Dermis microvascular lymphatic vessel endothelial cell (primary cell): ENCODE data around the gene C1orf167. TPM values are rescaled to one million over a fixed set of nuclear protein-coding genes. Genes with fewer than 3 reads are reported as not detected.

Source experiments
- DNase-seq, 2 donors: peaks; one replicate each; pipeline versions ENCODE4 v3.0.0 to v3.0.0-alpha.2; 2010; ENCODE audit warnings: low read depth in 2 of 2
- total RNA-seq: library from RNA; depleted of rRNA; stranded (reverse); fragments of >200 nt; gene quantifications from 2 replicates; pipeline ENCODE4 v1.2.1, GENCODE V29; 2014

C1orf167 gene
- total RNA-seq, 1 donor from 2014 or later = 0.26 TPM

DNA sequence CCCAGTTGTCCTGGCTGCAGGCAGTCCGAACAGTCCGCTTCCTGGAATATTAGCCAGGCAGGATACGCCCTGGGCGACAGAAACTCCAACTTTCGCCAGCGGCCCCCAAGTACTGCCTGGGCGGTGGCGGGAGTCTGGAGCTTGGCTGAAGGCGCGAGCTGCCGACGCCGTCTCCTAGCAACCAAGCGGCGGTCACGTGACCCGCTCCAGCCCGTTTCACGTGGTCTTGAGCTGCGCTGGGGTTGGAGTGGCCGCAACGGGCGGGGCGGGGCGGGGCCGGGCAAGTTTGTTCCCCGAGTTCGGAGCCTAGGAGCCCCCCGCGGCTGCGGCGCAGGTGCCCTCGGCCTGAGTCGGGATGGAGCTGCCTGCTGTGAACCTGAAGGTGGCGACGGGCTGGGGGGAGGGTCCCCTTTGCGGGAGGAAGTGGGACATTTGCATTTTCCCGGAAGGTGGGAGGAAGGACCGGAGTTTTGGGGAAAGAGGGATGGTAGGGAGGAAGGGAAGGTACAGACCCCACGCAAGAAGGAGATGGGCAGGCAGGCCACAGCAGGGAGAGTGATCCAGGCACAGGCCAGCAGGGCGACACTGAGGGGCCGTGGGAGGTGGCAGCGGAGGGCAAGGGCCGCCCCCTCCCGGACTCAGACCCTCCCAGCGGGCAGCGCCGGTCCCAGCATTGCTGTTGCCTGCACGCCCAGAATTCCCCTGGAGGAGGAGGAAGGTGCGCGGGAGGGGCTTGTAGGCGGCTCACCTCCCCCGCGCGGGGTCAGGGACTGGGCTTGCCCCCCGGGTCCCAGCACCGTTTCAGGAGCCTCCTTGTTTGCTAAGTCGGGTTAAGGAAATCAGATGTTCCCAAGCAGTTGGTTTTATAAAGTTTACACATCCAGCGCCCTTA is 25.9 kb upstream of the C1orf167 start, which contains the start of gene AGTRAP:
AGTRAP (plus strand) TSS at position 283 of the 892 bp plus-strand sequence; CDS start at position 356, 73 bp downstream.
- peak; percentile 74 to 90 for DNase-seq

DNA sequence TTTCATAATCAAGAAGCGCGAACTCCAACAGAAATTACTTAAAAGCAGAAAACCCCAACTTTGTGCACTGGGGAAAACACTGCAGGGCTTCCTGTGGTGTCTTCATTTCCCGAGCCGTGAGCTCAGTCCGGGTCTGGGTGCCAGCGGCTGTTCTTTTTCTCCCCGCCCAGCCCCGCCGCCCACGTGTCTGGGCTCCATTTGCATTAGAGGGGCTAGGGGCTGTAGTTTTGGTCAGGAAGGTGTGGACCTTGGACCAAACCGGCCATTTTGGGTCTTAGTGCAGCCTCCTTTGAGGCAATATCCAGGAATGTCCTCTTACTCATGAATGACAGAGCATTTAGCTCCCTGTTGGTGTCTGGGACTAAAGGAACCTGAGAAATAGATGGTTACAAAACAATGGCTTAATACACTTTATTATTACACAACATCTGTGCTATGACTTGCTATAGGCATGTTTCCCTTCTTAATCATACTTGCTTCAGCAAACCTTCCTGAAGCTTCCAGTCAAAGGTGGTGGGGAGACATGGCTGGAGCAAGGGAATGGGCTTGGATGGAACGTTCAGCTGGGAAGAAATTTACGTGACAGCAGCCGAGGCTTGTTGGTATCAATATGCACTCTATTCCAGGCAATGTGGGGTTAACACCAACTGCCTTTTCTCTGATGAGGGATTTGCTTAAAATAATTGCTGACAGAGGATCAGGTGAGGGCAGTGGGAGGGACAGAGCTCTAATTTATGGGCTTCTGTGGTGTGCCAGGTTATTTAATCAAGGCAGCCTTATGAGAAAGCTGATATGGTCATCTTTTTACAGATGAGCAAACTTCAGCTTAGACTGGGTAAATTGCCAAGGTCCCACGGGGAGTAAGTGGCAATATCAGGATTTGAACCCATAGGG is 25.0 kb upstream of the C1orf167 start:
- DNase-seq = peak; percentile 18 to 48

DNA sequence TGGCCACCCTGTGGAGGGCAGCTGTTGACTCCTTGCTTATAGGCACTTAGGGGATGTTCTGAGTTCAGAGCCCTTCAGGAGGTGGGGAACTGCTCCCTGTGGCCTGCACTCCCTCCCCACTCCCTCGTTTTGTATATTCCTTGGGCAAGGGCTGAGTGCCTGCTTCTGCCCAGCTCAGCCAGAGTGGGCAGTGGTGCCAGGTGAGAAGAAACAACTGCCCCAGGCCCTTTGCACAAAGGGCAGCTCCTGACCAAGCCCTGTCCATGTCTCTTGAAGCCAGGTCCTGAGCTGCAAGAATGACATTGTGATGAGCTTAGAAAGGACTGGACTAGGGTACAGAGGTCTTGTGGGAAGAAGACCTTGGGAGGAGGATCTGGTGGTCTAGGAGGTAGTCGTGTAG is 23.9 kb upstream of the C1orf167 start:
- DNase-seq = no peak

DNA sequence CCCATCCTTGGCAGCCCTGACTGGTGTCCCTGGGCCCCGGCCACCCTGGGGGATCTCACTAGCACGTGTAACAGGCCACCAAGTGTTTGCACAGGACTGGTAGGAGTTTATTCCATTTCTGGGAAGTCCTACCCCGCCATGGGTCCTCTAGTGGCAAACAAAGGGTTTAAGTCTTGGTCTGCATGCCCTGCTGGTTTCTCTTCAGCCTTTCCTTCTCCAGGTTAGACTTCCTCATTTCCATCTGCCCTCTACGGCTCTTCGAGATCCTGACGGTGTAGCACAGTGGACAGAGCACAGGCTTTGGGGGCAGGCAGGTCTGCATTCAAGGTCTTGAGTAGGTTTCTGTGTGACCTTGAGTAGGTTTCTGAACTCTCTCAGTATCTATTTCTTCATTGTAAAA is 23.2 kb upstream of the C1orf167 start:
- DNase-seq = no peak

DNA sequence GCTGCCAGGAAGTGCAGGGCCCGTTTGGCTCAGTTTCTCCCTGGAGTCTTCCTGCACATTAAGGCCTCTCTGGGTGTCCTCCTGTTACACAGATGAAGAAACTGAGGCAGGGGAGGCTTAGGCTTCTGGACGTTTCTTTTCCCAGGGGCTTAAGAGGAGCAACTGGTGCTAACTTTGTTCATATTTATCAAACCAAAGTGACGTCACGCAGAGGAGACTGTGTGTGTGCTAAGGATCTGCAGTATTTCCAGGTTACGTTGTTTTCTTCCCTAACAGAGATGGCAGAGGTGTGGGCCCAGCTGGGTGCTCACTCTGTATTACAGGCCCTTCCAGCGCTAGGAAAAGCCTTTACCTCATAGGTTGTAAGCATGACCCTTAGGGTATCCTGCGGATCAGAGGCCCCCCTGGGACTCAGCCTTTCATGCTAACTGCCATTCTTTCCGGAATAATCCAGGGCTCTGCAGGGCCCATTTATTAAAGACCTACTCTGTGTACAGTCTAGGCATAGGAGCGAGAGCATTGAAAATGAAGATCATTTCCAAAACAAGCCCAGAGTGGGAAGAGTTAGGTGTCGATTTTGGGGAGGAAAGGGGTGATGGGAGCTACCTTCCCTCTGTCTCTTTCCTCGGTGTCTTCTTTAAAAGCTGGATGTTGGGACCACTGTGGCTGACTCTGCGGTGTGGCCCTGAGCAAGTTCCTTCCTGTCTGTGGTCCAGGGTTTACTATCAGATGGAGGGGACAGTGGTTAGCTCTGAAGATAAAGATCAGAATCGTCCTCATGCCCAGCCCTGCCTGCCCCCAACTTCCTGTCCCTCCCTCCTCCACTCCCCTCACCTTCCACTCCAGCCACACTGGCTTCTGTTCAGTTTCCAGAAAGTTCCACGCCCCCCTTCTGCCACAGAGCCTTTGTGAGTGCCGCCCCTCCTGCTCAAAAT is 21.5 kb upstream of the C1orf167 start:
- no peak for DNase-seq

DNA sequence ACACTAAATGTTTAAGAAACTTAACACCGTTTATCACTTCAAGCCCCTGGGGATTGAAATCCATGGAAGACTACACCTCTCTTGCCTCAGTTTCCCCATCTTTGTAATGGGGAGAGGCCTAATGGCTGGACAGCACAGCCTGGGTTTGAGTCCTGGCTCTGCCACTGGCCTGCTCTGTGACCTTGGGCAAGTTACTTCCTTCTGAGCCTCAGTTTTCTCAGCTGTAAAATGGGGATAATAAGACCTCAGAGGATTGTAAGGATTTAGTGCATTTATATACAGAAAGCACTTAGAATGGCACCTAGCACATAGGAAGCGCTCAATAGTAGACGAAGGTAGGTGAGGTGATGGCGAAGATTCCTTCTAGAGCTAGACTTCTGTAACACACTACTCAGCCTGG is 20.5 kb upstream of the C1orf167 start:
- no peak for DNase-seq

DNA sequence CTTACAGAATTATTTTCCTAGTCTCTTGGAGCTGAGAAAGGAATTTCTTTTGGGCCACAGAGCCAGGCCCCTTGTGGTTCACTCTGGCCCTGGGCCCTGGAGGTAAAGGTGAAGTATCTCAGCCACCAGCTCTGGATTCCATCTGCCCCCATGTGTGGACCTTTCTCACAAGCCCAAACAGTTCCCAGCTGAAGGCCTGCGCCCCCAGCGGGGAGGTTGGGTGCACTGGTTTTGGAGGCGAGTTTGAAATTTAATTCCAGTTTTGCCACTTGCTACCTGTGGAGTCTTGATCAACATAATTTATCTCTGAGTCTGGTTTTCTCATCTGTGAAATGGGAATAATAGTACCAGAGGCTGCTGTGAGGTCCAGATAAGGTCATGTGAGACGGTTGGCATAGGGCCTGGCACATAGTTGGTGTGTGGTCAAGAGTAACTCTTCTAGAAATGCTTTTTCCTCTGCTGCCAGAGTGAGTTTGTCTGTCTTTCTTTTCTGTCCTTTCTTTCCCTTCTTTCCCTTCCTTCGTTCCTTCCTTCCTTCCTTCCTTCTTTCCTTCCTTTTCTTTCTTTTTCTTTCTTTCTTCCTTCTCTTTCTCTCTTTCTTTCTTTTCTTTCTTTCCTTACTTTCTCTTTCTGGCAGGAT is 20.0 kb upstream of the C1orf167 start:
- DNase-seq = no peak

DNA sequence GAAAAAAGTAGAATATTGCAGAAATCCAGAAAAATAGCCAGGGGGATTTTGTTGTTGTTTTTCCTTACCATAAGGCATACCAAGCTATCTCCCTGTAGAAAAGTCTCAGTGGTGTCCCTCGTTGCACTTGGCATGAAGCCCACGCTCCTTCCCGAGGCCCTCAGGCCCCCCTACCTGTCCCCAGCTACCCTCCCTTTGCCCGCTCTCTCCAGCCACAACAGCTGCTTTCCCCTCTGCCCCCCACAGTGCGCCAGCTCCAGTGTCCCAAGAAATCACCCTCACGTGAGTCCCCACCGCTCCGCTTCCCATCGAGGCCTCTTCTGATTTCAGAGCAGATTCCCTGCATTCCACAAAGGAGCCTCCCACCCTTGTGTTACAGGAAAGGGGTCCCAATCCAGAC is 17.7 kb upstream of the C1orf167 start:
- DNase-seq = no peak

DNA sequence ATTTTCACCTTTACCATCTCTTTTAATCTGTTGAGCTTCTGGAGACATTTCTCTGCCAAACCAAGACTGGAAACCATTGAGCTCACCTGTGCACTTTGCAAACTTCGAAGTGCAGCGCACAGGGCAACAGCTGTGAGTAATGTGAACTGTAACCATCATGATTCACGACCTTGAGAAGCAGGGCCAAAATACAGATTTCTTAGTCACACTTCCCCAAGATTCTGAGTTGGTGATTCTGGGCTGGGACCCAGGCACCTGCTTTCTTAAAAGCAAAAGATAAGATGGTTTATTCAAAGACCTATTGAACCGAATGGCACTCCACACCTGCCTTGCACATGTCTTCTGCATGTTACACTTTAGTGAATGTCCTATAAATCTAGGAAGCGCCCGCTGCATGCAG is 15.9 kb upstream of the C1orf167 start:
- DNase-seq = no peak

DNA sequence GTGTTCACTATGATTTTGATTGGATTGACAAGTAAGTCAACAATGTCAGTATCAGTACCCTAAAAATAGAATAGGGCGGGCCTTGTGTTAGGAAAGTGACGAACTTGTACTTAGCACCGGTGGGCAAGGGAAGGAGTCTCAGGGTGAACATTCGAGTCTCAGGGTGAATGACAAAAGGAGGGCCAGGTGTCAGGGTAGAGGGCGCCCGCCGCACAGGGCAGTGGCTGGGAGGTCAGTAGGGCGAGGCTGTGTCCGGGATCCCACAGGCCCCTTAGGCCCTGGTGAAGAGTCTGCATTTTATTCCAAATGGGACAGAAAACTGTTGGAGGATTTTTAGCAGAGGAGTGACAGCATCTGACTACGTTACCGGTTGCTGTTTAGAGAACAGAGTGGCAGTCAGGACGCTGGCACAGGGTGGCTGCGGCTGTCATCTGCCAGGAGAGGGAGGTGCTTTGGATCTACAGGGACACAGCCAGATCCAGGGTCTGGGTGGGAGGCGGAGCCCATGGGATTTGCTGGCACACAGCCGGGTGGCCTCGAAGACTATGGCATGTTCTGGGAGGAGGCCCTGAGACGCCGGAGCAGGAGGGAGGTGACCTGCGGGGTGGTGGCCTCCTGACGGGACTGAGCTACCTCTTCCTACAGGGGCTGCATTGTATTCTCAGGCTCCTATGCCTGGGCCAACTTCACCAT is 15.1 kb upstream of the C1orf167 start:
- DNase-seq = no peak

DNA sequence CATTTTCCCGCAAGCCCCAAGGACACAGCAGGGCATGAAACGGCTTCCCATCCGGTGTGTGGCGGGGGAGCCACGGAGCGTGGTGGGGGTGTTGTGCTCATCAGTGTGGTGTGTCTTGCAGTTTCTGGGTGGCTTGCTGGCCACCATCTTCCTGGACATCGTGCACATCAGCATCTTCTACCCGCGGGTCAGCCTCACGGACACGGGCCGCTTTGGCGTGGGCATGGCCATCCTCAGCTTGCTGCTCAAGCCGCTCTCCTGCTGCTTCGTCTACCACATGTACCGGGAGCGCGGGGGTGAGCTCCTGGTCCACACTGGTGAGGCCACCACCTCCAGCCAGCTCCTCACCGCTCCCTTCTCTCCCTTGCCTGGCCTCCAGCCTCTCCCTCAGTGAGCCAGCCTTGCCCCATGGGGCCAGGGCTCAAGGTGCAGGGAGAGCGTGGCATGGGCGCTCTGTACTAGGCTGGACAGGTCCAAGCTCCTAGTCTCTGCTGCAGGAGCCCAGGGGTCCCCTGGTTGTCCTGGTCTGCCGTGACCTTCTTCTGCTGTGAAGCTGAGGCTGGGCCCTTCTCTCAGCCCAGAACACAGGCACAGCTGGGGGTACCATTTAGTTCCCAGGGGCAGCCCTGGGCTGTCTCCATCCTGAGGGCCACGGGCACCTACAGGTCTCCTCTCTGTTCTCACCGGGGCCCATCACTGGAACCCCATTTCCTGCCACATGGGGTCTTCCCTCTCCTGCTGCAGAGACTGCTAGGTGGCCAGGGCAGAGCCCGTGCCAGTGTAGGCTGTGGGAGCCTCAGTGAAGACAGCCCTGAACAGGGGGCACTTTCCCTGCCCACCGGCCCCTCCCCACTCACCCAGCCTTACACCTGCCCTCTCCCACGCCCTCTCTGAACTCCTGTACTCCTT is 13.4 kb upstream of the C1orf167 start:
- no peak for DNase-seq

DNA sequence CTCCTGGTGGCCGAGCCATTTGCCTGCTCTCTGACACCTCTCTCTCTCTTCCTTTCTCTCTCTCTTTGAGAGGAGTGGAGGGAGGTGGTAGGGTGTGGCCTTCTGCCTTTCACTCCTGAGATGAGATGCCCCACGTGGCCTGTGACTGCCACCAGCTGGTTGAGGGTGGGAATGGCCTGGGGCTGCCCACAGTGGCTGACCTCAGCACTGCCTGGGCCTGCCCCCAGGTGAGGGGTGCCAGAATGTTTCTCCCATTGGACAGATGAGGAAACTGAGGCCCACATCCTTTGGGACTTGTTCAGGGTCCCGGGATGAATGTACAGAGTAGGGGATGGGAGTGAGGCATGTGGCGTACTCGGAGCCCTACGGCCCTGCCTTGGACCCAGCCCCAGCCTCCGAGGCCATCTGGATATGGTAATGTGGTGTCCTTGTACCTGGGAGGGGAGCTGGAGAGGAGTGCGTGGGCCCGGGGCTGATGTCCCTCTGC is 12.7 kb upstream of the C1orf167 start:
- peak; percentile 12 to 27 for DNase-seq

DNA sequence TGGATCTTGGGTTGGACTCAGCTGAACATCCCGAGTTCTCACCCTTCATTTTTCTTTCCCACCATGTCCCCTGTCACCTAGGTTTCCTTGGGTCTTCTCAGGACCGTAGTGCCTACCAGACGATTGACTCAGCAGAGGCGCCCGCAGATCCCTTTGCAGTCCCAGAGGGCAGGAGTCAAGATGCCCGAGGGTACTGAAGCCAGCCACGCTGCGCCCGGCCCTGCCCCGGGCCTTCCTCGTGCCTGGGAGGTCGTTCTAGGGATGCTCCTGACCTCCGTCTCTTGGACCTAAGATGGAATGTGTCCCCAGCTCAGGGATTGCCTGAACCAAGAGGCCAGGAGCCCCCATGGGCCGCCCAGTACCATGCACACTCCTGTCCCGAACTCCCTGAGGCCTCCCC is 12.0 kb upstream of the C1orf167 start:
- DNase-seq = no peak

DNA sequence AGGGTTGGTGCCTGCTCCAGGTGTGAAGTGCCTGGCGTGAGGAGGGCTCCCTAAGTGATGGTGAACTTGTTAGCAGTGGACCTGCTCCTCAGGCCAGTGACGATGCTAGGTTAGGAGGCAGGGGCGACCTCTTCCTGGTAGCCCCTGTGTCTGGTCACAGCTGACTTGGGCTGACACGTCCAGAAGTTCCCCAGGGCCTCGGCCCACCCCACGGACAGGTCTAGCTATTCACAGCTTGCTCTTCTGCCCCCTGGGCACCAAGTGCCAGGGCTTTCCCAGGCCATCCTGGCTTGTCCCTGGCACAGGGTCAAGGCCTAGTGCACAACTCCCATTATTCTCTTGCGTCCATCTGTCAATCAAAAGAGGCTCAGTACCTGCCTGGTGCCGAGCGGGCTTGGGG is 10.9 kb upstream of the C1orf167 start:
- no peak for DNase-seq

DNA sequence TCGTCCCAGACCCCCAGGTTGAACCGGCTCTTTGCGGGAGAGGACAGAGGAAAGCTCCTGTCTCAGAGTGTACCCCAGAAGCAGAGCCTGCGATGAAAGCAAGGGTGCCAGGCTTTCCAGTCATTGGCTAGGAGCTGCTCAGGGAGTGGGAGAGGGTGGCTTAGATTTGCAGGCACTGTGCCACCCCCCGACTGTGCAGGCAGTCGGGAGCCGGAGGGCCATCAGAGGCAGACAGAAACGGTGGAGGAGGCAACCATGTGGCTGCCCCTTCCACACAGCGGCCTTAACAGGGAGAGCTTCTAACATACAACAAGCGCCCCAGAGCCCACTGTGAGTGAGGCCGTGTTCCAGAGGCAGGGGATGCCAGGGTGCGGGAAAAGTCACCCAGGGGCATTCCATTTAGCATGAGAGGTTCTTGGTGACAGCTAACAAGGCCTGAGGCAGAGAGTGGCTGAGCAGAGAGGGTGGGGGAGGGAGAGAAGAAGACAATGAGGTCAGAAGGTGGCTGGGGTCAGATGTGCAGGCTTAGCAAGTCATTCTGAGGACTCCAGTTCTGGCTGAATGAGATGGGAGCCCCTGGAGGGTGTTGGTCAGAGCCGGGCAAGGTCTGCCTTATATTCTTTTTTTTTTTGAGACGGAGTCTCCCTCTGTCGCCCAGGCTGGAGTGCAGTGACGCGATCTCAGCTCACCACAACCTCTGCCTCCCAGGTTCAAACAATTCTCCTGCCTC is 9.5 kb upstream of the C1orf167 start:
- no peak for DNase-seq

DNA sequence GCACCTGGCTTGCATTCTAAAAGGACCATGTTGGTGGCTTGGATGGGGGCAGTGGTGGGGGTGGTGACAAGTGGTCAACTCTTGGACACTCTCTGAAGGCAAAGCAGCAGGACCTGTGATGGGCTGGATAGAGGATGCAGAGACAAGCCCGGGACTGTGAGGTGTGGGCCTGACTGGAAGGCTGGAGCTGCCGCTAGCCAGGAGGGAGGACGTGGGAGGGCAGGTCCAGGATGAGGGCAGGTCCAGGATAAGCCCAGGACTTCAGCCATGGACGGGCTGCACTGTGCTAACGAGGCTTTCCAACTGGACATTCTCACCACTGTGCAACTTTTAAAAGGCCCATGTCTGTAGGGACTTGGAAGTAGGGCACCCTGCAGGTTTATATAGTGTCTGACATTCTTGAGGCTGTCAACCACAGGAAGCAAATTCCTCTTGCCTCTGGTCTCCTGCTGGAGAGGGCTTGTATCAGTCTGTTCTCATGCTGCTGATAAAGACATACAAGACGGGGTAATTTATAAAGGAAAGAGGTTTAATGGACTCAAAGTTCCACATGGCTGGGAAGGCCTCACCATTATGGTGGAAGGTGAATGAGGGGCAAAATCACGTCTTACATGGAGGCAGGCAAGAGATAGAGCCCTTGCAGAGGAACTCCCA is 8.3 kb upstream of the C1orf167 start:
- no peak for DNase-seq

DNA sequence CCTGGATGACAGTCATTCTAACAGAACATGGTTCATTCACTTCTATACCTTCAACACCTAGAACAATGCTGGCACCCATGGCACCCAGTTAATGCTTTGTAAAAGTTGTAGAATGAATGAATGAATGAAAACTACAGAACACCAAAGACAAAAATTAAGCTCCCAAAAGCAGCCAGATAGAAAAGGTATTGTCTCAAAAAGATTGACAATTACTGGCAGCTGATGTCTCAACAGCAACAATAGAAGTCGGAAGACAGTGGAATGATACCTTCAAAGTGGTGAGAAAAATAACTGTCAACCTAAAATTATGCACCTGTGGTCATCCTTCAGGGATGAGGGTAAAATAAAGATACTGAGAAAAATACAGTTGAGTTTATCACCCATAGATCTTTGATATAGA is 4.9 kb upstream of the C1orf167 start:
- no peak for DNase-seq

DNA sequence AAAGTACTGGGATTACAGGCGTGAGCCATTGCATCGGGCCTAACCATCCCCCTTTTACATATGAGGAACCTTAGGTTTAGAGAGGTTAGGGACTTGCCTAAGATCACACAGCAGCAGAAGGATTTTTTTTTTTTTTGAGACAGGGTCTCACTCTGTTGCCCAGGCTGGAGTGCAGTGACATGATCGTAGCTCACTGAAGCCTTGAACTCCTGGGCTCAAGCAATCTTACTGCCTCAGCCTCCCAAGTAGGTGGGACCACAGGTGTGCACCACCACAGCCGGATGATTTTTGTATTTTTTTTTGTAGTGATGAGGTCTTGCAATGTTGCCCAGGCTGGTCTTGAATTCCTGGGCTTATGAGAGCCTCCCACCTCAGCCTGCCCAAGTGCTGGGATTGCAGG is 2.2 kb upstream of the C1orf167 start:
- no peak for DNase-seq
